KMS-11 (cell line): ENCODE results near the gene RNF103.
"Not testable (repeated sequence)": the region's sequence is repeated elsewhere in the genome, so short reads cannot be mapped to it uniquely, and the experiment has no call there.

Experiments
- H2AFZ ChIP-seq: fragments of 200-600 bp; sonication (generic); 2 replicates; pipeline ENCODE4 v1.6.1; 2016; ENCODE audit warnings: antibody characterized with exemption, mixed run types, low read depth
- H3K27ac ChIP-seq: fragments of 200-600 bp; sonication (generic); 2 replicates; pipeline ENCODE4 v1.6.1; 2016; ENCODE audit warnings: mild to moderate bottlenecking, mixed run types
- H3K27me3 ChIP-seq: fragments of 200-600 bp; sonication (generic); 2 replicates; pipeline ENCODE4 v1.6.1; 2017; ENCODE audit warnings: mild to moderate bottlenecking, low read depth, mixed run types, moderate library complexity; ENCODE audit not compliant: insufficient read depth
- H3K36me3 ChIP-seq: fragments of 200-600 bp; sonication (generic); 2 replicates; pipeline ENCODE4 v1.6.1; 2017; ENCODE audit warnings: mild to moderate bottlenecking, mixed run types; ENCODE audit not compliant: insufficient read depth
- H3K4me1 ChIP-seq: fragments of 200-600 bp; sonication (generic); 2 replicates; pipeline ENCODE4 v1.6.1; 2016; ENCODE audit warnings: mild to moderate bottlenecking, low read depth, mixed run types; ENCODE audit not compliant: poor library complexity, severe bottlenecking
- H3K4me2 ChIP-seq: fragments of 200-600 bp; sonication (generic); 2 replicates; pipeline ENCODE4 v1.7.0; 2016; ENCODE audit warnings: mild to moderate bottlenecking, mixed run types
- H3K4me3 ChIP-seq: fragments of 200-600 bp; sonication (generic); IDR thresholded peaks from 2 replicates; pipeline ENCODE4 v1.6.1; 2017; ENCODE audit warnings: low read depth, low read length, mixed read lengths; ENCODE audit not compliant: insufficient read depth
- H3K79me2 ChIP-seq: fragments of 200-600 bp; sonication (generic); 2 replicates; pipeline ENCODE4 v1.6.1; 2016; ENCODE audit warnings: low read depth, mixed run types; ENCODE audit not compliant: insufficient read depth
- H3K9ac ChIP-seq: fragments of 200-600 bp; sonication (generic); 2 replicates; pipeline ENCODE4 v1.6.1; 2016; ENCODE audit warnings: mild to moderate bottlenecking, mixed run types
- H4K20me1 ChIP-seq: fragments of 200-600 bp; sonication (generic); 2 replicates; pipeline ENCODE4 v1.6.1; 2016; ENCODE audit warnings: mild to moderate bottlenecking, mixed run types; ENCODE audit not compliant: insufficient read depth
- TF ChIP-seq, protein P1 (sequence below): fragments of 200-600 bp; sonication (generic); conservative IDR thresholded peaks from 2 replicates; pipeline ENCODE4 v1.6.1; 2017; ENCODE audit warnings: low read depth, mild to moderate bottlenecking, antibody characterized with exemption, low read length, moderate library complexity, mixed read lengths

Gene RNF103, protein sequence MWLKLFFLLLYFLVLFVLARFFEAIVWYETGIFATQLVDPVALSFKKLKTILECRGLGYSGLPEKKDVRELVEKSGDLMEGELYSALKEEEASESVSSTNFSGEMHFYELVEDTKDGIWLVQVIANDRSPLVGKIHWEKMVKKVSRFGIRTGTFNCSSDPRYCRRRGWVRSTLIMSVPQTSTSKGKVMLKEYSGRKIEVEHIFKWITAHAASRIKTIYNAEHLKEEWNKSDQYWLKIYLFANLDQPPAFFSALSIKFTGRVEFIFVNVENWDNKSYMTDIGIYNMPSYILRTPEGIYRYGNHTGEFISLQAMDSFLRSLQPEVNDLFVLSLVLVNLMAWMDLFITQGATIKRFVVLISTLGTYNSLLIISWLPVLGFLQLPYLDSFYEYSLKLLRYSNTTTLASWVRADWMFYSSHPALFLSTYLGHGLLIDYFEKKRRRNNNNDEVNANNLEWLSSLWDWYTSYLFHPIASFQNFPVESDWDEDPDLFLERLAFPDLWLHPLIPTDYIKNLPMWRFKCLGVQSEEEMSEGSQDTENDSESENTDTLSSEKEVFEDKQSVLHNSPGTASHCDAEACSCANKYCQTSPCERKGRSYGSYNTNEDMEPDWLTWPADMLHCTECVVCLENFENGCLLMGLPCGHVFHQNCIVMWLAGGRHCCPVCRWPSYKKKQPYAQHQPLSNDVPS

DNA sequence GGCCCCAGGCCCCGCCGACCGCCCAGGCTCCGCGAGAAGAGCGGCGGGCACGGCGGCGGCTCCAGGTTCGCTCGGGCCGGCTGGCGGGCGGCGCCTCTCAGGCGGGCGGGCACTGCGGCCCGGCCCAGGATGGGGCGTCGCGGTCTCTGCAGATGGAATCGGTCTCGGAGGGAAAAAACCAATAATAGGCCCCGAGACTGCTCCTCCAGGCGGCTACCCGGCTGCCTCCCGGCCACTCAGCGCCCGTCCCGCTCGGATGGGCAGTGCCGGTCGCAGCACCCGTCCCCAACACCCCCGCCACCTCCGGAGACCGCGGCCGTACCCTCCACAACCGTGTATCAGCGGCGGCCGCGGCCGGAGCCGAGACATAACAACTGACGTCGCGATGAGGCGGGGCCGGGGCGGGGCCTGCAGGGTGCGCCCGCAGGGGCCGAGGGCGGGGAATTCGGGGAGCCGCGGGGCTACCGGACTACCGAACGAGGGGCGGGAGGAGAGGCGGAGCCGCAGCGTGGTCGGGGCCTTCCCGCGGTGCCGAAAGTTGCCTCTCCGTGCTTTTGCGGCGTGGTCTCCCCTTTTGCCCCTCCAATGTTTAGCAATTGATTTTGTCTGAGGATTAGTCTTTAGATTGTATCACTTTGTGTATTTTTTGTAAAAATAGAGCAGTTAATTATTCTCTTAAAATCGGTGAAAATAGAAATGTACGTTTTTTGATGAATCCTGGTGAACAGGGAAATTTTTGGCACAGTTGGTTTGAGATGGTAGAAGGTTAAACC is at the start of gene RNF103:
TSS of gene RNF103 (minus strand) at position 372 of the 773 bp plus-strand sequence. CDS start 979 bp downstream, outside the sequence.
- Histone ChIP-seq H3K4me1 (peaks cover 24% of the 10 kb centered on the region), H3K9ac (peak within 1 kb of the TSS; percentile 90), H4K20me1 (no peaks in the 10 kb centered on the region), H3K4me2 (peak within 1 kb of the TSS; percentile 99), H3K79me2 (peaks cover 43% of the 10 kb centered on the region), H3K36me3 (no peaks in the 10 kb centered on the region), H3K4me3 (peak within 1 kb of the TSS; percentile 68), H3K27ac (peak within 1 kb of the TSS; percentile 95), H3K27me3 (no peaks in the 10 kb centered on the region), H2AFZ (peak within 1 kb of the TSS; percentile 94)
- TF ChIP-seq, protein P1, sequence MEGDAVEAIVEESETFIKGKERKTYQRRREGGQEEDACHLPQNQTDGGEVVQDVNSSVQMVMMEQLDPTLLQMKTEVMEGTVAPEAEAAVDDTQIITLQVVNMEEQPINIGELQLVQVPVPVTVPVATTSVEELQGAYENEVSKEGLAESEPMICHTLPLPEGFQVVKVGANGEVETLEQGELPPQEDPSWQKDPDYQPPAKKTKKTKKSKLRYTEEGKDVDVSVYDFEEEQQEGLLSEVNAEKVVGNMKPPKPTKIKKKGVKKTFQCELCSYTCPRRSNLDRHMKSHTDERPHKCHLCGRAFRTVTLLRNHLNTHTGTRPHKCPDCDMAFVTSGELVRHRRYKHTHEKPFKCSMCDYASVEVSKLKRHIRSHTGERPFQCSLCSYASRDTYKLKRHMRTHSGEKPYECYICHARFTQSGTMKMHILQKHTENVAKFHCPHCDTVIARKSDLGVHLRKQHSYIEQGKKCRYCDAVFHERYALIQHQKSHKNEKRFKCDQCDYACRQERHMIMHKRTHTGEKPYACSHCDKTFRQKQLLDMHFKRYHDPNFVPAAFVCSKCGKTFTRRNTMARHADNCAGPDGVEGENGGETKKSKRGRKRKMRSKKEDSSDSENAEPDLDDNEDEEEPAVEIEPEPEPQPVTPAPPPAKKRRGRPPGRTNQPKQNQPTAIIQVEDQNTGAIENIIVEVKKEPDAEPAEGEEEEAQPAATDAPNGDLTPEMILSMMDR: no peak

DNA sequence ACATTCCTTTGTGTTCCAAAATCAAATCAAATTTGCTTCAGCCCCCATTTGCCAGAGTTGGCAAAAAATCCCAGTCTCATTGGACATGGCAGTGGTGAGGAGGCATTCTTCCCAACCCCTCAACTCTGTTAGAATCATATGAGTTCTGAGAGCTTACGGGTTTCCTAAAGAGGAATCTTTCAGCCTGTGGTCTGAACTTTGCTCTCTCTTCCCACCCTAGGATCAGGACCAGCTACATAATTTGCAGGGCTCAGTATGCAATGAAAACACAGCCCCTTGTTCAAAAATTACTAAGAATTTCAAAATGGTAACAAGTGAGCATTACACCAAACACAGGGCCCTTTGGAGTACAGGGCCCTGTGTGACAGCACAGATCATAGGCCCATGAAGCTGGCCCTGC is 49.3 kb upstream of the RNF103 start:
- Histone ChIP-seq H4K20me1 (no peaks in the 10 kb centered on the region), H3K4me1 (no peaks in the 10 kb centered on the region), H3K27me3 (no peaks in the 10 kb centered on the region), H3K4me3 (no peak overlapping the region), H3K4me2 (no peak overlapping the region), H3K27ac (no peak overlapping the region), H2AFZ (no peak overlapping the region), H3K9ac (no peak overlapping the region), H3K36me3 (no peaks in the 10 kb centered on the region), H3K79me2 (no peaks in the 10 kb centered on the region)
- TF ChIP-seq, protein P1: no peak

DNA sequence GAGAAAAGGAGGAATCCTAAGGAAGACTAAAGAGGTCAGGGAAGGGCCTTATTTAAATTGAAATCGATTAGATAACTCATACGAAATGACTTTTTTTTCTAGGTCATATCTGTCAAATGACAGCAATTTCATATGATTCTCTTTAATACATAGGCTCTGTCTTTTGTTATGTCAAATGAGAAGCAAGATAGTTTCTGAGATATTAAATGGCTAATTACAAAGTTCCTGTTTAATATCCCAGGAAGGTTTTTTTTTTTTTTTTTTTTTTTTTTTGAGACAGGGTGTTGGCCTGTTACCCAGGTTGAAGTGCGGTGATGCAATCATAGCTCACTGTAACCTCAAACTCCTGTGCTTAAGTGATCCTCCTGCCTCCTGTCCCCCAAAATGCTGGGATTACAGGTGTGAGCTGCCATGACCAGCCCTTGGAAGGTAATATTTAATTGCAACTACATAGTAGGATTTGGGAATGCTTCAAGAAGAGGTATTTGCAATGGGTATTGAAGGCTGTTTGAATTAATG is 48.4 kb upstream of the RNF103 start:
- Histone ChIP-seq H3K36me3 (no peaks in the 10 kb centered on the region), H3K27ac (no peak overlapping the region), H2AFZ (no peak overlapping the region), H3K9ac (no peak overlapping the region), H3K4me3 (no peak overlapping the region), H3K27me3 (no peaks in the 10 kb centered on the region), H3K4me1 (no peaks in the 10 kb centered on the region), H3K79me2 (no peaks in the 10 kb centered on the region), H3K4me2 (no peak overlapping the region), H4K20me1 (no peaks in the 10 kb centered on the region)
- TF ChIP-seq, protein P1: no peak

DNA sequence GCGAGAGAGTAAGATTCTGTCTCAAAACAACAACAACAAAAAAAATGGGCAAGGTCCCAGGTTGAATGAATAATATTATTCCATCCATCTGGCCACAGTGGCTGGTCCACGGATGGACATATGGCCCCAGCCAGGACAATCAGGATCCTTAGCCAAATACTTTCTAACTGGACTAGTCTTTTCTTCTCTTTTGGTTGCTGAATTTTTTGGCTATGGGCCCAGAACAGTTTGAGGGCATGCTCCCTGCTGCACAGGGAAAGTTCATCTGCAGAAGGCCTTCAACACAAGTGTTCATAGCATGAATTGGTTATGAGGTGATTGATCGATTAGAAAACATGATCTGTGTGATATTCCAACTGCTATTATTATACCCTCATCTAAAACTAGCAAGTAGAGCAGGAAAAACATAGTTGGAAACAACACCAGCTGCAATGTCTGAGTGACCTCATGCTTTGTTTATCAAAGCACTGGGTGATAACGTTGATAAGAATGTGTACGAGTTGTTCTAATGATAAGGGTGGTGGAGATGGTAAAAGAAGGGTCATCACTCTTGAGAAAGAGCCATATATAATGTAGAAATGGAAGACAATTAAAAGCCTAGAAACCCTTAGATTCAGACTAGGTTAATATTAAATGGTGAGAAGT is 47.8 kb upstream of the RNF103 start:
- no peaks in the 10 kb centered on the region for H3K4me1 ChIP-seq
- TF ChIP-seq, protein P1: no peak
- H4K20me1 ChIP-seq: no peaks in the 10 kb centered on the region
- no peak overlapping the region for H3K4me2 ChIP-seq
- H3K36me3 ChIP-seq: no peaks in the 10 kb centered on the region
- no peak overlapping the region for H3K4me3 ChIP-seq
- no peaks in the 10 kb centered on the region for H3K79me2 ChIP-seq
- no peak overlapping the region for H2AFZ ChIP-seq
- no peak overlapping the region for H3K9ac ChIP-seq
- H3K27me3 ChIP-seq: no peaks in the 10 kb centered on the region
- no peak overlapping the region for H3K27ac ChIP-seq

DNA sequence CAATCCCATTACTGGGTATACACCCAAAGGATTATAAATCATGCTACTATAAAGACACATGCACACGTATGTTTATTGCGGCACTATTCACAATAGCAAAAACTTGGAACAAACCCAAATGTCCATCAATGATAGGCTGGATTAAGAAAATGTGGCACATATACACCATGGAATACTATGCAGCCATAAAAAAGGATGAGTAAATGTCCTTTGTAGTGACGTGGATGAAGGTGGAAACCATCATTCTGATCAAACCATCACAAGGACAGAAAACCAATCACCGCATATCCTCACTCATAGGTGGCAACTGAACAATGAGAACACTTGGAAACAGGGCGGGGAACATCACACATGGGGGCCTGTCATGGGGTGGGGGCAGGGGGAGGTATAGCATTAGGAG is 45.7 kb upstream of the RNF103 start:
- H3K79me2 ChIP-seq, H4K20me1 ChIP-seq, H2AFZ ChIP-seq, H3K4me3 ChIP-seq, H3K4me2 ChIP-seq, H3K4me1 ChIP-seq, H3K27me3 ChIP-seq, H3K27ac ChIP-seq, H3K9ac ChIP-seq, H3K36me3 ChIP-seq: not testable (repeated sequence)
